GM23338 (cell line): ENCODE measurements around the gene MTMR8.

Source experiments
- CREB1 ChIP-seq: fragments of 250-450 bp; sonication (Bioruptor Pico); IDR thresholded peaks from 2 replicates; pipeline ENCODE4 v1.5.0; 2020; ENCODE audit warnings: low read depth, mild to moderate bottlenecking, moderate library complexity
- CTCF ChIP-seq, 2 experiments: fragments of 200-600 bp in 1 of 2; sonication (generic) in 1 of 2; conservative IDR thresholded peaks; 2 replicates each; pipeline versions ENCODE4 v1.5.1 to v1.6.1; 2016 to 2017; ENCODE audit warnings: antibody characterized with exemption in 2 of 2, low read depth in 2 of 2, mild to moderate bottlenecking in 2 of 2, moderate library complexity in 1 of 2
- ETS1 ChIP-seq: IDR thresholded peaks from 2 replicates; pipeline ENCODE4 v1.6.1; 2016; ENCODE audit warnings: antibody characterized with exemption
- EZH2 ChIP-seq: fragments of 200-600 bp; sonication (generic); IDR thresholded peaks from one replicate; pipeline ENCODE4 v1.8.0; 2017; ENCODE audit warnings: antibody characterized with exemption, mild to moderate bottlenecking, low read depth; ENCODE audit not compliant: unreplicated experiment
- EZH2phosphoT487 ChIP-seq: fragments of 200-600 bp; sonication (generic); IDR thresholded peaks from one replicate; pipeline ENCODE4 v1.8.1; 2018; ENCODE audit warnings: antibody characterized with exemption; ENCODE audit not compliant: unreplicated experiment
- JUNB ChIP-seq: IDR thresholded peaks from one replicate; pipeline ENCODE4 v1.6.1; 2016; ENCODE audit warnings: antibody characterized with exemption; ENCODE audit not compliant: unreplicated experiment
- NANOG ChIP-seq: IDR thresholded peaks from 2 replicates; pipeline ENCODE4 v1.6.1; 2016; ENCODE audit warnings: antibody characterized with exemption, borderline replicate concordance
- POLR2AphosphoS5 ChIP-seq: IDR thresholded peaks from 2 replicates; pipeline ENCODE4 v1.6.1; 2016; ENCODE audit warnings: antibody characterized with exemption, low read depth
- REST ChIP-seq: IDR thresholded peaks from one replicate; pipeline ENCODE4 v1.6.1; 2018; ENCODE audit warnings: antibody characterized with exemption; ENCODE audit not compliant: unreplicated experiment
- STAT1 ChIP-seq: IDR thresholded peaks from one replicate; pipeline ENCODE4 v1.6.1; 2016; ENCODE audit warnings: antibody characterized with exemption; ENCODE audit not compliant: unreplicated experiment
- ZNF114 ChIP-seq: fragments of 250-450 bp; sonication (Bioruptor Pico); IDR thresholded peaks from 2 replicates; pipeline ENCODE4 v1.5.0; 2020; ENCODE audit warnings: mild to moderate bottlenecking, moderate library complexity
- ZNF331 ChIP-seq: fragments of 250-450 bp; sonication (Bioruptor Pico); IDR thresholded peaks from 2 replicates; pipeline ENCODE4 v1.5.0; 2020; ENCODE audit warnings: low read depth, mild to moderate bottlenecking, moderate library complexity
- ZNF462 ChIP-seq: fragments of 250-450 bp; sonication (Bioruptor Pico); IDR thresholded peaks from 2 replicates; pipeline ENCODE4 v1.5.0; 2020; ENCODE audit warnings: mild to moderate bottlenecking, moderate library complexity

GRCh38 chrX:64437665-64438064 lies 42.4 kb upstream of the MTMR8 start:
- TF ChIP-seq CTCF (conservative IDR thresholded peaks at IDR 0.05; ENCODE audit: low read depth in 2 of 2) (no peak), EZH2phosphoT487 (no peak), POLR2AphosphoS5 (no peak), EZH2 (no peak), CREB1 (CRISPR knock-in tag) (no peak), JUNB (no peak), REST (no peak), STAT1 (no peak), ZNF331 (CRISPR knock-in tag) (no peak), ETS1 (no peak), ZNF462 (CRISPR knock-in tag) (no peak), ZNF114 (no peak), NANOG (no peak)
